HG02970 (cell line): ENCODE results near the gene LRRC25.

Source experiments
- ATAC-seq: cut with Tn5 transposase; IDR thresholded peaks from one replicate; pipeline ENCODE4 v1.9.1; 2021; ENCODE audit warnings: mild to moderate bottlenecking, moderate library complexity, moderate number of reproducible peaks; ENCODE audit not compliant: unreplicated experiment, low FRiP score

The LRRC25 gene

DNA sequence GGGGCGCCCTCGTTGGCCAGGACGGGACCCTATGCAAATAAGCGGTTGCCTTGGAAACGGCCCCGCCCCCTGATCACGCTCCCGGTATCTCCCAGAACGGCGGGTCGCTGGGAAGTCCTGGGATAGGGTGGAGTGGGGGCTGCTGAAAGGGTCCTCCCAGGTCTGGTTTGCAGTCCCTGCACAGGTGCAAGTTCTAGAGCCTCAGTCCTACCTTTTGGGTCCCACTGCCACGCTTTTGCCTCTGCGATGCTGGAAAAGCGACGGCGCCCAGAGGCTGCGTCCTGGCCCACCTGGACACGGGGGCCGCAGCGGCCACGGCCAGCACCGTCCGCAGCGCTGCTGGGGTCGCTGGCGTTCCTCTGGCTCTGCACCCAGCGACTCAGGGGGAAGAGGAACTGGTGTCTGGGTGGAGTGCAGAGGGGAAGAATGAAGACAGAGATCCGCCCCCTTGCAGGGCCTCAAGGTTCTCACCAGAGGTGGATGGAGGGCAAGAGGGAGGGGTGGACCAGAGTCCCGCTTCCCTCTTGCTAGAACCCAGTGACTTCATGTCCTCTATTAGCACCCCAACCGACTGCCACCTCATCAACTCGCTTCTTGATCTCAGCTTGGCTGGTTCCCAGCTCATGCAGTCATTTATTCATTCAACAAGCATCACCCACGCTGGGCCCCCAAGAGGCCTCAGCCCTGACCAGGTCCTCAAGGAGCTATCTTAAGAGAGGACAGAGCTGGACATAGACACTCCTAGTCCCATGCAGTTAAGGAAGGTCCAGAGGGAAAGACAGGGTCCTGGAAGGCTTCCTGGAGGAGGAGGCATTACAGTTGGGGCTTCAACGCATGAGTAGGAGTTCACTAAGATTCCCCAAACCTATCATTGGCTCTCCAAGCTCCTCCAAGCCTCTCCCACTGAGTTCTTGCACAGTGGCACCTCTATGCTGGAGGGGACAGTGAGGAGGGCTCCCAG is at the start of gene LRRC25:
Gene LRRC25, minus strand, starts transcription at position 381 of the 961 bp plus-strand sequence. CDS start 659 bp downstream, outside the sequence.
- ATAC-seq = no peak

- ATAC-seq = no peak
Observed at GRCh38 chr19:18446811-18447359, 49.5 kb upstream of the LRRC25 start.

DNA sequence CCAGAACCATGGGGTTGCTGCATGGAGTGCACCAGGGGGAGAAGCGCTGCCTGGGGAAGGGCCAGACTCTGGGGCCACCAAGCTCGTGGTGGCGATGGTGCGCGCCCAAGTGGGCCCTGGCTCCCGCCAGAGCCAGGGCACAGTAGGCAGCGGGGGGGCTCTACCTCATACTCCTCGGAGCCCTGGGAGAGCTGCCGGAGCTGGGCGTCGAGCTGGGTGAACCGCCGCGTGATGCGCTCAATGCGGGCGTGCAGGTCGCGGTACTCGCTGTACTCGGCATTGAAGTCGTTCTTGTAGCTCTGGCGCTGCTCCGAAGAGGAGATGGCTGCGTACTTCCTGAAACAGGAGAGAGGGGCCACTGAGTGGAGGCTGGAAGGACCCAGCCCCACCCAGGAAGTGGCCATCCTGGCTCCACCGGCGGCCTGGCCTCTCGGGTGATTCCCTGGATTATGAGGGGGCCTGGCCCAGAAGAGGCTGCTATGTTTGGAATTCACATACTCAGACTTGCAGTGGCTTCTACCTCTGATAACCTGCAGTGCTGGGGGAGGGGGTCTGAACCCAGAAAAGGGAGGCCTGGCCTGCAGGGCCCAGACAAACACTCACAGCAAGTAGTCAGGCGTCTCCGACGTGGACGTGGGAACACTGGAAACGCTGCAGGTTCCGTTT is 48.9 kb upstream of the LRRC25 start:
- no peak for ATAC-seq

DNA sequence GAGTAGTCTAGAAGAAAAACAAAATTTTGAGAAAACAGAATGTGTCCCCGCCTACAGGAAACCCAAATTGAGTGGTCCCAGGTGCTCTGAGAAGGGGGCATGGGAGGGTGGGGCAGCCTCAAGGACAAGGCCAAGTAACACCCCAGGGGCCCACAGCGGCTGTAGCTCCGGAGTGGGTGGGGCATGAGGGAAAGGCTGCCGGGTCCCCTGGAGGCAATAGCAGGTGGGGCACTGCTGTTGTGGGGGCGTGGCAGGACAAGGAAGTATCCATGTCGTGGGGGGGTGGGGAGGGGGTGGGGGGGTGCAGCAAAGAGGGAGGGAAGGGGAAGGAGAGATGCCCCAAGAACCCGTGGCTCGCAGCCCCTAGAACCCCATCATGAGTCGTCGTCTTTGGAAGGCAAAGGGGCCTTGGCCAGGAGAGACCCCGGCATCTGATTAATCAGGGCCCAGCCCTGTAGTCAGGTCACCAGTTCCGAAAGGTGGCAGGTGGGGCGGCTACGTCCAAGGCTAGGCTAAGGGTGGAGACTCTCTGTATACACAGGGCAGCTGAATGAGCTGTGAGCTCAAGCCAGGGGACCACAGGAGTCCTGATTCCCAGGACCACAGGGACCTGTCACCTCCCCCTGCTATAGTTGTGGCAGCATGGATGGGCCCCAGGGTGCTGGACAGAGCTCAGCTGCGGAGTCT is 48.0 kb upstream of the LRRC25 start:
- no peak for ATAC-seq

- ATAC-seq = no peak
Observed at GRCh38 chr19:18444513-18444912, 47.1 kb upstream of the LRRC25 start.

DNA sequence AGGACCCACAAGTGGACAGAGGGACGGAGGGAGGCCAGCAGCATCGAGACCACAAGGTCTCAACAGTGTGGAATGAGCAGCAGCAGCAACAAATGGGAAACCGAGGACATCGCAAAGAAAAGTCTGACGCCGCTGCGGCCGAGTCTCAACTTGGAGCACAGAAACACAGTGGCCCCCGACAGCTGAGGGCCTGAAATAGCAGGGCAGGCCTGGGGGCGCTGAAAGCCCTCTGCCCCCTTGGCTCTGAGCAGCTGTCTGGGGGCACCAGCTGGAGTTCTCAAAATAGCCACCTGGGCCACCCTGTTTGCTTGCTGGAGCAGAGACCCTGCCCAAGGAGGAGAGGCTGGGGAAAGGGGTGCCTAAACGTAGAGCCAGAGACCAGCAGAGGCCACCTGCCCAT is 46.4 kb upstream of the LRRC25 start:
- no peak for ATAC-seq

DNA sequence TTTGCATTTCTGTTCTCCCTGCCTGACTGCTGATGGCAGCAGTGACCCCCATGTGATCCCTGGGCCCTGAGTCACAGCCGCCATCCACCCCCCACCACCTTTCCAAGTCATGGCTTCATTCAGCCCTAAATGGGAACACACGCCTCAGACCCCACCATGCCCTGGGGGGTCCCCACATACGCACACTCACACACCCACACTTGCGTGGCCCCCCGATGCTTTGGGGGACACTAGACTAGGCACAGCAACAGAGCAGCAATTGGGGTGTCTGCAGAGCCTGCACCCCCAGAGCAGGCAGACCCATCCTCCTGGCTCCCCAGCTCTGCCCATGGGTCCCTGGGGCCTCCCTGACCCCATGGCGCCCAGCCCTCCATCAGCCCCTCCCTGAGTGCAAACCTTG is 46.0 kb upstream of the LRRC25 start:
- no peak for ATAC-seq

DNA sequence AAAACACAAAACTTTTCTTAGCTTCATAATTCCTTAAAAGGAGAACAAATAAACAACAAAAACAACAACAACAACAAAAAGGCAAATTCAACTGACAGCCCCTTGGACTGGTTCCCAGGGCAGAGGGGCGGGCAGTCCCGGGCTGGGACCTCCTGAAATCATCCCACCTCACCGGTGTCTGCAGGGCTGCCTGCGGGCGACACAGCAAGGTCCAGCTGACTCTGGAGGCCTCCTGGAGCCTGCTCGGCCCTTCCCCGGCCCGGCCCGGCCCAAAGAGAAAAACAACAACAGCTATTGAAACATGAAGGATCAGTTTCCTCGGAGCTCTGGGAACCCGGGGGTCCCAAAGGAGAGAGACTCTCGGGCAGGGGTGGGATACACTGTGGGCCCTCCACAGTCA is 45.5 kb upstream of the LRRC25 start:
- no peak for ATAC-seq

GRCh38 chr19:18441804-18442788 is 44.7 kb upstream of the LRRC25 start:
- no peak for ATAC-seq

GRCh38 chr19:18440936-18441803 is 43.7 kb upstream of the LRRC25 start:
- no peak for ATAC-seq

DNA sequence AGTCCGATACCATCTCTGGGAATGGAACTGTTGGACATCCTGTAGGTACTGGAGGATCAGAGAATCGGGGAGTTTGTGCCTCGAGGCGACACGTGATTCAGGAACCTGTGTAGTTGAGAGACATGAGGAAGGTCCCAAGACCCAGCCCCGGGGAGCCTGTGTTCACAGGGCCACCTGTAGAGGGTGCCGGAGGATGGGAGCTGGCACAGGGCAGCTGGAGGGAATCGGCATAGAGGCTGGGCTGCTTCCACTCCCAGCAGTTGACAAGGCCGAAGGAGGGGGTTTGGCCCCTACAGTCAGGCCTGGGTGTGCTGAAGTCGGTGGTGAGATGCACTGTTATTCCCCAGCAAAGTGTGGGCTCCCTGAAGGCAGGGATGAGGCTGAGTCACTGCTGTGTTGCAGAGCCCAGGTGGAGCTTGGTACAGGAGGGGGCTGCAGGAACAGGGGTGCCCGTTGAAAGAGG is 43.0 kb upstream of the LRRC25 start:
- ATAC-seq = no peak

DNA sequence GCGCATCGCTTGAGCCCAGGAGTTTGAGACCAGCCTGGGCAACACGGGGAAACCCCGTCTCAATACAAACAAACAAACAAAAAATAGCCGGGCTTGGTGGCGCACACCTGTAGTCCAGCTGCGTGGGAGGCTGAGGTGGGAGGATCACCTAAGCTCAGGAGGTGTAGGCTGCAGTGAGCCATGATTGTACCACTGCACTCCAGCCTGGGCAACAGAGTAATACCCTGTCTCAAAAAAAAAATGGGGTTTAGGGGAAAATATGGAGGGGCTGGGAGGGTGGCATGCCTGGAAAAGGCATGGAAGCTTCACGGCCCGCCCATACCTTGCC is 42.5 kb upstream of the LRRC25 start:
- ATAC-seq = no peak

- no peak for ATAC-seq
Observed at GRCh38 chr19:18439025-18439909, 41.8 kb upstream of the LRRC25 start.

DNA sequence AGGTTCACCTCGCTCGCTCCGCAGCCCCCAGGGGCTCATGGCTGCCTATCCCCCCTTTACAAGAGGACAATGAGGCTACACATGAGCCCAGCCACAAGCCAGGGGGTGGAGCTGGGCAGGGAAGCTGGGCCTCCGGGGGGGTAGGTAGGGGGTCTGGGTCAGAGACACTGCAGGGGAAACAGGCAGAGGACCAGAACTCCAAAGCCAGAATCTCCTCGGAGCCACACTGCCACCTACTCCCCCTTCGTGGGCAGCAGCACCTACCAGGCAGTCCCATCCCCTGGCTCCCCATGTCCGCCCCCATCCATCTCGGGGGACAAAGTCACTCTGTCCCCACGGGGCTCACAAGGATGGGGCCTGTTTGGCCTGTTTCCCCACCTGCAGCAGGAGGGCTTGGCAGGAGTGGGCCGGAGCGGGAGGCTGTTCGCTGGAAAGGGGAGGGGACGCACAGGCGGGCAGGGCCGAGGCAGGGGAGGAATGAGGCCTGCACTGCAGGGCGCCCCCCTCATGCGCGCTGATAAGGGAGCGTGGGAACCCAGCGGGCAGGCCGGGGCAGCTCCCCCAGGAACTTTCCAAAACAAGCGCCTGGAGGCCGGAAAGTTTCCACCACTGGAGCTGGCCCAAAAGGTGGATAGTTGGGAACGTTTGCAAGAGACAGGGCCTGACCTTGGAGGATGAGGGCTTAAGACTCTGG is 41.1 kb upstream of the LRRC25 start:
- ATAC-seq = no peak

DNA sequence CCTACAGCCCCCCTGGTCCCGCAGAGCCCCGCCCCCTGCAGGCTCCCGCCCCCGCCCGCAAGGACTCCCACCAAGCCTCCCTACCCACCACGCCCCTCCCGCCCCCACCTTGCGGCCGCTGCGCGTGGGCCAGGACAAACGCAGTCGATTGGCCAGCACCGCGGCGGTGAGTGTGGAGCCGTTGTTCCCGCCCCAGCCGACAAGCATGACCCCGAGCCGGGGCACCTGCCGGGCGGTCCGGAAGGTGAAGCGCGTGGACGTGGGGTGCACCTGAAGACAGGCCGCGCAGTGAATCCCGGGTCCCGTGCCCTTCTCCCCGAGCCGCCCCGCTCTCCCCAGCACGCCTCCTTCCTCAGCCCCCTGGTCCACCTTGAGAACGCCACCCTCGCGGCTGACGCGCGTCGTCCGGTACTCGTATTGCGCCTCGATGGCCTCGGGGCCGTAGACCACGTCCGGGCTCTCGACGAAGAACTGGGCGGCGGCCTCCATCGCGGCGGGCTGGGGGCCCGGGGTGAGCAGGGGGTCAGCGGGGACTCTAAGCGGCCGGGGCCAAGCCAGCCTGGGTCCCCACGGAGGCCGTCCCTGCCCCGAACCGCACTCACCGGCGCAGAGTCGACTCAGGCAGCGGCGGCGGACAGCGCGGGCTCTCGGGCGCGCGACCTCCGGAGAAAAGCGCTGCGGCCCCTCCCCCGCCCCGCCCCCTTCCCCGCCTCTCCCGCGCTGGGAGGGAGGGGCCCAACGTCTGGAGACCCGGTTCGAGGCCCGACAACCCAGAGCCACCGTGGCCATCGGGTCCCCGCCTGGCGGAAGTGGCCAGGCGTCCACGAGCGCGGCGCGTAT is 40.3 kb upstream of the LRRC25 start, which contains the start of gene ISYNA1:
Gene ISYNA1, minus strand, starts transcription at position 643 of the 840 bp plus-strand sequence. Its CDS starts 154 bp downstream, at position 489.
- no peak for ATAC-seq
